ENCODE measurements around the gene LONRF2.

- TF ChIP-seq CTCF (IDR thresholded peaks at IDR 0.05) (no peak), POLR2A (IDR thresholded peaks at IDR 0.05) (no peak)
Measured at GRCh38 chr2:100278986-100279385, 43.3 kb downstream of the LONRF2 start.

Measured in uterus (tissue), 2 donors.